ENCODE data around the gene KIRREL3. TPM values are rescaled to one million over a fixed set of nuclear protein-coding genes. Genes with fewer than 3 reads are reported as not detected.
A peak's percentile ranks its signal among the peaks of the same experiment; 100 is the strongest.

The KIRREL3 gene
- total and polyA plus RNA-seq, 5 donors from 2014 or later = not detected

- no peak overlapping the region for H3K4me3 ChIP-seq (ENCODE audit: low read depth, low read length)
- no peaks in the 10 kb centered on the region for H3K27me3 ChIP-seq (ENCODE audit: control insufficient read depth, insufficient read depth, low read length)
- no peak for DNase-seq
- no peaks in the 10 kb centered on the region for H3K36me3 ChIP-seq (ENCODE audit: control insufficient read depth, insufficient read depth, low read length)
- no peak overlapping the region for H3K4me3 Mint-ChIP-seq
- no peaks in the 10 kb centered on the region for H3K4me1 Mint-ChIP-seq
- ATAC-seq (ENCODE audit: low read depth in 2 of 2) = no peak
- peaks cover 4% of the 10 kb centered on the region for H3K27me3 Mint-ChIP-seq
- H3K9me3 ChIP-seq (ENCODE audit: control insufficient read depth in 2 of 2, low read length in 2 of 2) = no peaks in the 10 kb centered on the region
- H3K4me1 ChIP-seq (ENCODE audit: control insufficient read depth, insufficient read depth, low read length, poor library complexity, severe bottlenecking) = no peaks in the 10 kb centered on the region
- H3K36me3 Mint-ChIP-seq = no peaks in the 10 kb centered on the region
- peaks cover 0 to 5% (median 0%) of the 10 kb centered on the region in 7 donors for H3K9me3 Mint-ChIP-seq
- H3K27ac Mint-ChIP-seq = peak overlapping the region in 1 of 3 donors; percentile 14
- H3K27ac ChIP-seq (ENCODE audit: insufficient read depth, low read length, poor library complexity, severe bottlenecking) = no peak overlapping the region
Observed at GRCh38 chr11:126512741-126513715, 487.5 kb downstream of the KIRREL3 start.

DNA sequence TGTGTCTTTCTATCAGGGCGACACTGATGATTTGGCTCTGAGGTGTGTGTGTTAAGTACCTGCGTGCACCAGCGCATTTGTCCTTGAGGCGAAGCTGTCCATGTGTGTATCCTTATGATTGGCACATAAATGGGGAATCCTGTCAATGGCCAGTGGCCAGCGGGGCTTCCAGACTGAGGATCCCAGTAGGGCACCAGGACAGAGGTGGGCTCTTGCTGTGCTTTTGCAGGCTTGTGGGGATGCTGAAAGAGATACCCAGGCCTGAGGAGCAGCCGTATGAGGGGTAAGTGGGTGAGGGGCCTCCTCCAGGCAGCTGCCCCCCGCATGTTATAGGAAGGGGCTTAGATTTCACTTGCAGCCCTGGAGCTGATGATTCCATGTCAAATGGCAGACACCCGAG, 488.3 kb downstream of the KIRREL3 start:
- ATAC-seq (ENCODE audit: low read depth in 2 of 2) (no peak), DNase-seq (no peak)
- Histone ChIP-seq H3K4me1 (ENCODE audit: control insufficient read depth, insufficient read depth, low read length, poor library complexity, severe bottlenecking) (no peaks in the 10 kb centered on the region), H3K9me3 (ENCODE audit: control insufficient read depth in 2 of 2, low read length in 2 of 2) (no peaks in the 10 kb centered on the region), H3K4me3 (ENCODE audit: low read depth, low read length) (no peak overlapping the region), H3K27me3 (ENCODE audit: control insufficient read depth, insufficient read depth, low read length) (peaks cover 1% of the 10 kb centered on the region), H3K27ac (ENCODE audit: insufficient read depth, low read length, poor library complexity, severe bottlenecking) (no peak overlapping the region), H3K36me3 (ENCODE audit: control insufficient read depth, insufficient read depth, low read length) (no peaks in the 10 kb centered on the region)
- H3K27ac Mint-ChIP-seq = no peak overlapping the region
- peaks cover 4% of the 10 kb centered on the region for H3K27me3 Mint-ChIP-seq
- no peaks in the 10 kb centered on the region for H3K4me1 Mint-ChIP-seq
- no peak overlapping the region for H3K4me3 Mint-ChIP-seq
- peaks cover 0 to 4% (median 0%) of the 10 kb centered on the region in 7 donors for H3K9me3 Mint-ChIP-seq
- no peaks in the 10 kb centered on the region for H3K36me3 Mint-ChIP-seq

GRCh38 chr11:126511475-126512115, 489.0 kb downstream of the KIRREL3 start:
- Mint-ChIP-seq H3K4me3 (no peak overlapping the region), H3K4me1 (no peaks in the 10 kb centered on the region), H3K27ac (no peak overlapping the region), H3K27me3 (peaks cover 4% of the 10 kb centered on the region), H3K9me3 (peaks cover 0 to 5% (median 4%) of the 10 kb centered on the region in 7 donors), H3K36me3 (no peaks in the 10 kb centered on the region)
- no peaks in the 10 kb centered on the region for H3K4me1 ChIP-seq (ENCODE audit: control insufficient read depth, insufficient read depth, low read length, poor library complexity, severe bottlenecking)
- H3K4me3 ChIP-seq (ENCODE audit: low read depth, low read length) = no peak overlapping the region
- no peak overlapping the region for H3K27ac ChIP-seq (ENCODE audit: insufficient read depth, low read length, poor library complexity, severe bottlenecking)
- ATAC-seq (ENCODE audit: low read depth in 2 of 2) (no peak), DNase-seq (no peak)
- no peaks in the 10 kb centered on the region for H3K9me3 ChIP-seq (ENCODE audit: control insufficient read depth in 2 of 2, low read length in 2 of 2)
- no peaks in the 10 kb centered on the region for H3K36me3 ChIP-seq (ENCODE audit: control insufficient read depth, insufficient read depth, low read length)
- peaks cover 1% of the 10 kb centered on the region for H3K27me3 ChIP-seq (ENCODE audit: control insufficient read depth, insufficient read depth, low read length)

DNA sequence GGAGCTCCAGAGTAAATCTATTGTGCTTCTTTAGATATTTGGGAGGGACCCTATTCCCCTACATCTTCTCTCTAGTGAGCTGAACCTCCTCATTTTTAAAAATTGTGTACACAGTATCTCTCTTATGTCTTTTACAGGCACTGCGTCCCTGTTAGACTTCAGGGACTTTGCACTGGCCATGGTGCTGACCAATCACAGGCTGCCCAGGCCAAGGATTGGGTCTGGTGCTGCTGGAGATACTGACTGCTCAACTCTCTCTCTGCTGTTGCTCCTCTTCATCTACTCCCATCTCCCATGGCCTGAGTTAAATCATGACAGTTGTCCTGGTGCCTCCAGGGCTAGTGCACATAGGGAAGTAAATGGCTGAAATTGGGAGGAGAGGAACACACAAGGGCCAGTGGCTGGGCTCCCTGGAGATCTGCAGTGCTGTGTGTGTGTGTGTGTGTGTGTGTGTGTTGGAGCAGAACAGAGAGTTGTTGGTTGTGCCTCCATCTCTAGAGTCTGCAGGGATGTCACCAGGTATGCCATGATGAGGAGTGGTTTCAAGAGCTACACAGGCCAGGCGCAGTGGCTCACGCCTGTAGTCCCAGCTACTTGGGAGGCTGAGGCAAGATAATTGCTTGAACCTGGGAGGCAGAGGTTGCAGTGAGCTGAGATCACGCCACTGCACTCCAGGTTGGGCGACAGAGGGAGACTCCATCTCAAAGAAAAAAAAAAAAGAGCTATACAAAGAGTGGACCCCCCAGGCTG, 489.8 kb downstream of the KIRREL3 start:
- no peaks in the 10 kb centered on the region for H3K4me1 Mint-ChIP-seq
- peaks cover 0 to 5% (median 4%) of the 10 kb centered on the region in 7 donors for H3K9me3 Mint-ChIP-seq
- Histone ChIP-seq H3K4me1 (ENCODE audit: control insufficient read depth, insufficient read depth, low read length, poor library complexity, severe bottlenecking) (no peaks in the 10 kb centered on the region), H3K27ac (ENCODE audit: insufficient read depth, low read length, poor library complexity, severe bottlenecking) (no peak overlapping the region), H3K27me3 (ENCODE audit: control insufficient read depth, insufficient read depth, low read length) (peaks cover 1% of the 10 kb centered on the region), H3K9me3 (ENCODE audit: control insufficient read depth in 2 of 2, low read length in 2 of 2) (no peaks in the 10 kb centered on the region), H3K4me3 (ENCODE audit: low read depth, low read length) (no peak overlapping the region), H3K36me3 (ENCODE audit: control insufficient read depth, insufficient read depth, low read length) (no peaks in the 10 kb centered on the region)
- H3K36me3 Mint-ChIP-seq = no peaks in the 10 kb centered on the region
- H3K27me3 Mint-ChIP-seq = peaks cover 8% of the 10 kb centered on the region
- no peak for ATAC-seq (ENCODE audit: low read depth in 2 of 2)
- H3K27ac Mint-ChIP-seq = no peak overlapping the region
- no peak for DNase-seq
- H3K4me3 Mint-ChIP-seq = peak overlapping the region in 1 of 4 donors; percentile 13

GRCh38 chr11:126507646-126508045, 492.9 kb downstream of the KIRREL3 start:
- Histone ChIP-seq H3K9me3 (ENCODE audit: control insufficient read depth in 2 of 2, low read length in 2 of 2) (peaks cover 2 to 4% of the 10 kb centered on the region in 2 experiments), H3K27me3 (ENCODE audit: control insufficient read depth, insufficient read depth, low read length) (peaks cover 1% of the 10 kb centered on the region), H3K27ac (ENCODE audit: insufficient read depth, low read length, poor library complexity, severe bottlenecking) (no peak overlapping the region), H3K4me3 (ENCODE audit: low read depth, low read length) (no peak overlapping the region), H3K36me3 (ENCODE audit: control insufficient read depth, insufficient read depth, low read length) (no peaks in the 10 kb centered on the region), H3K4me1 (ENCODE audit: control insufficient read depth, insufficient read depth, low read length, poor library complexity, severe bottlenecking) (no peaks in the 10 kb centered on the region)
- H3K4me3 Mint-ChIP-seq = no peak overlapping the region
- H3K27ac Mint-ChIP-seq = no peak overlapping the region
- DNase-seq (no peak), ATAC-seq (ENCODE audit: low read depth in 2 of 2) (no peak)
- no peaks in the 10 kb centered on the region for H3K4me1 Mint-ChIP-seq
- H3K27me3 Mint-ChIP-seq = peaks cover 34% of the 10 kb centered on the region
- peaks cover 0 to 12% (median 5%) of the 10 kb centered on the region in 7 donors for H3K9me3 Mint-ChIP-seq
- H3K36me3 Mint-ChIP-seq = no peaks in the 10 kb centered on the region

- H3K36me3 Mint-ChIP-seq = no peaks in the 10 kb centered on the region
- H3K4me3 ChIP-seq (ENCODE audit: low read depth, low read length) = no peak overlapping the region
- no peak overlapping the region for H3K27ac ChIP-seq (ENCODE audit: insufficient read depth, low read length, poor library complexity, severe bottlenecking)
- DNase-seq = no peak
- no peaks in the 10 kb centered on the region for H3K4me1 ChIP-seq (ENCODE audit: control insufficient read depth, insufficient read depth, low read length, poor library complexity, severe bottlenecking)
- H3K9me3 ChIP-seq (ENCODE audit: control insufficient read depth in 2 of 2, low read length in 2 of 2) = peaks cover 2 to 4% of the 10 kb centered on the region in 2 experiments
- no peaks in the 10 kb centered on the region for H3K4me1 Mint-ChIP-seq
- peaks cover 1% of the 10 kb centered on the region for H3K27me3 ChIP-seq (ENCODE audit: control insufficient read depth, insufficient read depth, low read length)
- ATAC-seq (ENCODE audit: low read depth in 2 of 2) = no peak
- no peak overlapping the region for H3K4me3 Mint-ChIP-seq
- H3K27ac Mint-ChIP-seq = no peak overlapping the region
- no peaks in the 10 kb centered on the region for H3K36me3 ChIP-seq (ENCODE audit: control insufficient read depth, insufficient read depth, low read length)
- peaks cover 38% of the 10 kb centered on the region for H3K27me3 Mint-ChIP-seq
- H3K9me3 Mint-ChIP-seq = peaks cover 0 to 12% (median 5%) of the 10 kb centered on the region in 7 donors
Observed at GRCh38 chr11:126506789-126507188, 493.8 kb downstream of the KIRREL3 start.

- peaks cover 35% of the 10 kb centered on the region for H3K27me3 Mint-ChIP-seq
- H3K4me3 Mint-ChIP-seq = no peak overlapping the region
- H3K36me3 Mint-ChIP-seq = no peaks in the 10 kb centered on the region
- Histone ChIP-seq H3K4me1 (ENCODE audit: control insufficient read depth, insufficient read depth, low read length, poor library complexity, severe bottlenecking) (no peaks in the 10 kb centered on the region), H3K36me3 (ENCODE audit: control insufficient read depth, insufficient read depth, low read length) (no peaks in the 10 kb centered on the region), H3K27ac (ENCODE audit: insufficient read depth, low read length, poor library complexity, severe bottlenecking) (no peak overlapping the region), H3K9me3 (ENCODE audit: control insufficient read depth in 2 of 2, low read length in 2 of 2) (peaks cover 2 to 4% of the 10 kb centered on the region in 2 experiments), H3K4me3 (ENCODE audit: low read depth, low read length) (no peak overlapping the region), H3K27me3 (ENCODE audit: control insufficient read depth, insufficient read depth, low read length) (peaks cover 1% of the 10 kb centered on the region)
- no peak for ATAC-seq (ENCODE audit: low read depth in 2 of 2)
- no peak for DNase-seq
- H3K9me3 Mint-ChIP-seq = peaks cover 0 to 12% (median 3%) of the 10 kb centered on the region in 7 donors
- no peaks in the 10 kb centered on the region for H3K4me1 Mint-ChIP-seq
- H3K27ac Mint-ChIP-seq = no peak overlapping the region
Observed at GRCh38 chr11:126502982-126503381, 497.6 kb downstream of the KIRREL3 start.
